OCI-LY1 (cell line): Measurements from ENCODE around the gene SCRN1.

ENCODE experiments used
- H2AFZ ChIP-seq: fragments of 200-600 bp; sonication (generic), shearing (Covaris generic); 2 replicates; pipeline ENCODE4 v1.6.0; 2014; ENCODE audit warnings: antibody characterized with exemption, mild to moderate bottlenecking, low read length
- H3F3A ChIP-seq: fragments of 200-600 bp; sonication (generic), shearing (Covaris generic); 2 replicates; pipeline ENCODE4 v1.6.0; 2014; ENCODE audit warnings: mild to moderate bottlenecking, antibody characterized with exemption, low read length, moderate library complexity; ENCODE audit not compliant: insufficient read depth
- H3K27ac ChIP-seq: fragments of 200-600 bp; sonication (generic); 2 replicates; pipeline ENCODE4 v1.5.1; 2014; ENCODE audit warnings: low read length, mixed run types, mild to moderate bottlenecking, low read depth; ENCODE audit not compliant: poor library complexity, severe bottlenecking
- H3K27me3 ChIP-seq: fragments of 200-600 bp; sonication (generic); 2 replicates; pipeline ENCODE4 v1.6.0; 2014; ENCODE audit warnings: antibody characterized with exemption, mild to moderate bottlenecking, low read length, moderate library complexity; ENCODE audit not compliant: insufficient read depth
- H3K36me3 ChIP-seq: fragments of 200-600 bp; sonication (generic); 2 replicates; pipeline ENCODE4 v1.6.1; 2014; ENCODE audit warnings: mild to moderate bottlenecking, antibody characterized with exemption, low read length, moderate library complexity, mixed read lengths; ENCODE audit not compliant: insufficient read depth
- H3K4me1 ChIP-seq: fragments of 200-600 bp; sonication (generic); 2 replicates; pipeline ENCODE4 v1.5.1; 2014; ENCODE audit warnings: mild to moderate bottlenecking, low read length, moderate library complexity; ENCODE audit not compliant: insufficient read depth, severe bottlenecking
- H3K4me2 ChIP-seq: fragments of 200-600 bp; sonication (generic), shearing (Covaris generic); 2 replicates; pipeline ENCODE4 v1.6.1; 2014; ENCODE audit warnings: low read length
- H3K4me3 ChIP-seq: fragments of 200-600 bp; sonication (generic); 2 replicates; pipeline ENCODE4 v1.5.1; 2014; ENCODE audit warnings: low read length, low read depth, mild to moderate bottlenecking, mixed read lengths; ENCODE audit not compliant: poor library complexity, severe bottlenecking
- H3K79me2 ChIP-seq: fragments of 200-600 bp; shearing (Covaris generic); 2 replicates; pipeline ENCODE4 v1.6.1; 2016; ENCODE audit warnings: mixed run types, low read length, mixed read lengths; ENCODE audit not compliant: insufficient read depth
- H3K9ac ChIP-seq: fragments of 200-600 bp; sonication (generic), shearing (Covaris generic); 2 replicates; pipeline ENCODE4 v1.6.1; 2014; ENCODE audit warnings: mild to moderate bottlenecking, low read length, mixed read lengths
- H3K9me2 ChIP-seq: fragments of 200-600 bp; sonication (generic), shearing (Covaris generic); 2 replicates; pipeline ENCODE4 v1.6.1; 2014; ENCODE audit warnings: low read depth, mild to moderate bottlenecking, low read length, mixed read lengths
- H3K9me3 ChIP-seq: fragments of 200-600 bp; shearing (Covaris generic); 2 replicates; pipeline ENCODE4 v1.6.1; 2014; ENCODE audit warnings: low read length, mixed read lengths
- H4K20me1 ChIP-seq: fragments of 200-600 bp; sonication (generic), shearing (Covaris generic); 2 replicates; pipeline ENCODE4 v1.6.0; 2016; ENCODE audit warnings: mild to moderate bottlenecking, low read length; ENCODE audit not compliant: insufficient read depth
- CTCF ChIP-seq: fragments of 200-600 bp; sonication (generic), shearing (Covaris generic); IDR thresholded peaks from 2 replicates; pipeline ENCODE4 v1.5.1; 2017; ENCODE audit warnings: mild to moderate bottlenecking, antibody characterized with exemption, low read length, moderate library complexity, mixed read lengths
- EZH2 ChIP-seq: fragments of 200-600 bp; sonication (generic), shearing (Covaris generic); IDR thresholded peaks from 2 replicates; pipeline ENCODE4 v1.8.0; 2017; ENCODE audit warnings: borderline replicate concordance, mixed run types, mild to moderate bottlenecking, antibody characterized with exemption, low read length, moderate library complexity, mixed read lengths

SCRN1 gene

DNA sequence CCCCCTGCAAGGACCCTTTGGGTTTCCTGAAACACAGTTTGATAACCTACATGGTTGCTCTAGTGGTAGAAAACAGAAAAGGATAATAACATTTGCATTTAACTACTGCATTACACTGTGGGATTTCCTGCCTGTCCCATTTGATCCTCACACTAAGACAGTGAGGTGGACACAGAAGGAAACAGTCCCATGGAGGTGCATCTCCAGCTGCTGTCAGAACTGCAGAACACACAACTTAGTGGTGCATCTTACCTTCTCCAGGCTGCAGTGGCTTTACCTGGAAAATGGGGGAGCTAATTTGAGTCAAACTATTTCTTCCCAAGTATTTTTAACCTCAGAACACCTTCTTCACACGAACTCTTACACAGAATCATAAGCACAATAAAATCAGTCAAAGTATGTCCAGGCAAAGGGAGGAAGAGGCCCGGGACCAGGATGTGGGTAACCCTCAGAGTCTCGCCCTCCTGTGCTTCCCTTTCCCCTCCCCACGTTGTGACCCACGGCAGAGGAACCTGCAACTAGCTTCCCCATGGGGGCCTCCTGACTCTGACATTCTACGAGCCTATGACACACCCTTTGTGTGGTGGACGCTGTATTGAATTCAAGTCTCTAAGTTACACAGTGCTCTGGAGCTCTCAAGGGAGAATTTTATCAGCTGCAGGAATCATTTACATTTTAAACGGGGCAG, 33.7 kb downstream of the SCRN1 start:
- peaks cover 35% of the 10 kb centered on the region for H3K4me1 ChIP-seq
- H3K9ac ChIP-seq: no peak overlapping the region
- H3K36me3 ChIP-seq: peaks cover 42% of the 10 kb centered on the region
- no peaks in the 10 kb centered on the region for H4K20me1 ChIP-seq
- no peaks in the 10 kb centered on the region for H3K79me2 ChIP-seq
- H3K4me3 ChIP-seq: no peak overlapping the region
- H2AFZ ChIP-seq: no peak overlapping the region
- no peaks in the 10 kb centered on the region for H3K9me2 ChIP-seq
- no peaks in the 10 kb centered on the region for H3K27me3 ChIP-seq
- TF ChIP-seq CTCF (no peak), EZH2 (no peak)
- peak overlapping the region; percentile 8; the same call in 1 of the 2 replicates for H3K4me2 ChIP-seq
- H3K27ac ChIP-seq: peak overlapping the region; percentile 51
- H3K9me3 ChIP-seq: peaks cover 11% of the 10 kb centered on the region
- H3F3A ChIP-seq: no peaks in the 10 kb centered on the region

GRCh38 chr7:29955075-29955792, 34.4 kb downstream of the SCRN1 start:
- no peaks in the 10 kb centered on the region for H3F3A ChIP-seq
- no peaks in the 10 kb centered on the region for H3K79me2 ChIP-seq
- no peaks in the 10 kb centered on the region for H3K9me2 ChIP-seq
- TF ChIP-seq CTCF (no peak), EZH2 (no peak)
- H3K9ac ChIP-seq: no peak overlapping the region
- H3K4me3 ChIP-seq: no peak overlapping the region
- no peak overlapping the region for H2AFZ ChIP-seq
- H3K27ac ChIP-seq: peak overlapping the region; percentile 51
- H3K4me1 ChIP-seq: peaks cover 35% of the 10 kb centered on the region
- no peaks in the 10 kb centered on the region for H3K27me3 ChIP-seq
- H3K36me3 ChIP-seq: peaks cover 49% of the 10 kb centered on the region
- peaks cover 18% of the 10 kb centered on the region for H3K9me3 ChIP-seq
- H4K20me1 ChIP-seq: no peaks in the 10 kb centered on the region
- no peak overlapping the region for H3K4me2 ChIP-seq

DNA sequence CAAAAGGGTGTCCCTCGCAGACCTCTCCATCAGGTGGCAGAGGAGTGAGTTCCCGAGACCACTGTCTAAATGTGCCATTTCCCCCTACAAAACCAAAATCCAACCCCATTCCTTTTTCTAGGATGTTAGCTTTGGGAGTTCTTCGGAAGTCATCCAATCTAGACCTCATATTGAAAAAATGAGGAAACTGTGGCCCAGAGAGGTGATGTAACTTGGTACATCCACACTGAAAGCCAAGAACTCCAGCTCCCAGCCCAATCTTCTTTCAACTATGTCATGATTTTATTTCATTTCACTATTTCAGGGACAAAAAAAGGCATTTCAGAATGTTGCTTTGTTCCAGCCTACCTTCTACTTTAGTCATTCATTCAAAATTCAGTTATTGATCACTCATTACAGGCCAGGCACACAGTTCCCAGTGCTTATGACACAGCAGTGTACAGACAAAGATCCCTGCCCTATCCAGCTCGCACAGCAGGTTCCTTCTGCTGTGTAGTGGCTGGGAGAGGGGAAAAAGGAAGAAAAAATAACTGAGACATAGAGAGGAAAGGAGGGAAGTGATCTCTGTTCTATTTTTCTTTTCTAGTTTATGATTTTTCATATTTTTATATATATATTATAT, 35.8 kb downstream of the SCRN1 start:
- Histone ChIP-seq H3K9me2 (no peaks in the 10 kb centered on the region), H3K9me3 (peaks cover 19% of the 10 kb centered on the region), H3K4me1 (peaks cover 32% of the 10 kb centered on the region), H3K36me3 (peaks cover 57% of the 10 kb centered on the region), H3K9ac (no peak overlapping the region), H3K27ac (no peak overlapping the region), H3K4me3 (no peak overlapping the region), H3K27me3 (no peaks in the 10 kb centered on the region), H3F3A (no peaks in the 10 kb centered on the region), H3K4me2 (no peak overlapping the region), H3K79me2 (no peaks in the 10 kb centered on the region), H2AFZ (no peak overlapping the region), H4K20me1 (no peaks in the 10 kb centered on the region)
- TF ChIP-seq EZH2 (no peak), CTCF (no peak)
